H4 (cell line): ENCODE results near the gene PAQR4. TPM values are rescaled to one million over a fixed set of nuclear protein-coding genes. Genes with fewer than 3 reads are reported as not detected.
"Not testable (repeated sequence)": the region's sequence is repeated elsewhere in the genome, so short reads cannot be mapped to it uniquely, and the experiment has no call there.

Source experiments
- DNase-seq: peaks from one replicate; pipeline ENCODE4 v3.0.0-alpha.2; 2015; ENCODE audit warnings: low spot score
- total RNA-seq: library from RNA; depleted of rRNA; stranded (reverse); fragments of >200 nt; shearing (Covaris generic); gene quantifications from 2 replicates; pipeline ENCODE4 v1.2.3, GENCODE V29; 2014; rRNA removed

Gene PAQR4
- 14.4 and 17.9 TPM in 2 replicates for total RNA-seq

DNA sequence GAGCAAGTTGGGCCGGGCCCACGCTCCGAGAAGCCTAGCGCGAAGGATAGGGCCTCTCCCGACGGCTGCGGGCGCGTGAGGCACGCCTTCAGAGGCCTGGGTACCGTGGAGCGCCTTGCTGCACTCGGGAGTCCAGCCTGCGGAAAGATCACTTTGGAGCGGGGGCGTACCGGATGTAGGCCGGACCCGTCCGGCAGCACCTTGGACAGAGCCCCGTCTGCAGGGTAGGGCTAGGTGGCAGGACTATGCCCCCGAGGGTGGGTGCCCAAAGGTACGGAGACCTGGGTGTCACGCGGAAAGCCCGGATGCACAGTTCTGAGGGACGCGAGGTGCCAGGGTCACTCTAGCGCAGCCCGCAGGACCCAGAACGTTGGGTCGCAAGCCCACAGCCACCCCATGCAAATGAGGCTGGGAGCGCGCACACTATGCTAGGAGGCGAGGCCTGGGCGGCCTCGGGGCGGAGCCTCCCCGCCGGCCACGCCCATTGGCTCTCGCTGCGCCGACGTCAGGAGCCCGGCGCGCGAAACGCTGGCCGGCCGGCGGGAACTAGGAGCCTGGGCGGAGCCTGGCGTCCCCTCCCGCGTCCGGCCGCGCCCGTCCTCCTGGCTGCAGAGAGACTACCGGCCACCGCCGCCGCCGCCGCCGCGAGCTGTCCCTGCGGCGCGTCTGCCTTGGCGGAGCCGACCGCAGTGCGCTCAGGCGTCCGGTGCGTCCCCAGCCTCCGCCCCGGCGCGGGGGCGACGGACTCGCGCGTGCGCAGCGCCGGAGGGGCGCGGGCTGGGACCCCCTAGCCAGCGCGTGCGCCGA is at the start of gene PAQR4:
TSS of gene PAQR4 (plus strand) at position 611 of the 807 bp plus-strand sequence. CDS start 327 bp downstream, outside the sequence.
- peak; percentile 69 for DNase-seq

GRCh38 chr16:2919511-2920255 is 49.5 kb upstream of the PAQR4 start:
- DNase-seq, result peak; percentile 45

GRCh38 chr16:2923481-2923880 is 45.7 kb upstream of the PAQR4 start:
- DNase-seq, result no peak

GRCh38 chr16:2924901-2925755 is 44.0 kb upstream of the PAQR4 start:
- no peak for DNase-seq

DNA sequence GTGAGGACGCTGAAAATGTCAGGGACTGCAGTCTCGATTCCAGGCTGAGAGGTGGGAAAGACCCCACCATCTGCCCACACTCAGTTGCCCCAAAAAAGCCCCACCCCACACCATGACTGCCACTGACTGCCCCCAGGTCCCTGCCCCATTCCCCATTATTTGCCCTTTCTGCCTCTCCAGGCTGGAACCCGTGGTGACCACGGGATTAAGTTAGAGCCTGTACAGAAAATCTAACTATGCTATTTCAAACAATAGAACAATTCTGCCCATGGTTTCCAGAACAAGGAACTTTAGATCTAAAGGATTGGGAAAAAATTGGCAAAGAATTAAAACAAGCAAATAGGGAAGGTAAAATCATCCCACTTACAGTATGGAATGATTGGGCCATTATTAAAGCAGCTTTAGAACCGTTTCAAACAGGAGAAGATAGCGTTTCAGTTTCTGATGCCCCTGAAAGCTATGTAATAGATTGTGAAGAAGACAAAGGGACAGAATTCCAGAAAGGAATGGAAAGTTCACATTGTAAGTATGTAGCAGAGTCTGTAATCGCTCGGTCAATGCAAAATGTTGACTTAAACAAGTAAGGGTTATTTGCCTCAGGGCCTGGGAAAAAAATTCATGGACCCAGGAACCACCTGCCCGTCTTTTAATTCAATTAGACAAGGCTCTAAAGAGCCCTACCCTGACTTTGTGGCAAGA is 43.0 kb upstream of the PAQR4 start:
- DNase-seq, result no peak

- no peak for DNase-seq
Measured at GRCh38 chr16:2926650-2926999, 42.5 kb upstream of the PAQR4 start.

GRCh38 chr16:2927010-2927646 is 42.0 kb upstream of the PAQR4 start:
- DNase-seq, result peak; percentile 83

DNA sequence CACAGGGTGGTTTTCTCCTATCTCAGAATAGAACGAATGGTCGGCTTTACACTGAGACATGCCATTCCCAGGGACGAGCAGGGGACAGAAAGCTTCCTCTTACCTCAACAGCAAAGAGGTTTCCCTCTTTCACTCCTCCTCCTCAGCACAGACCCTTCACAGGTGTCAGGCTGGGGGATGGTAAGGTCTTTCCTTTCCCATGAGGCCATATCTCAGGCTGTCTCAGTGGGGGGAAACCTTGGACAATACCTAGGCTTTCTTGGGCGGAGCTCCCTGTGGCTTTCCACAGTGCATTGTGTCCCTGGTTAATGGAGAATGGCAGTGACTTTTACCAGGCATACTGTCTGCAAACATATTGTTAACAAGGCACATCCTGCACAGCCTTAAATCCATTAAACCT is 41.0 kb upstream of the PAQR4 start:
- DNase-seq, result not testable (repeated sequence)

DNA sequence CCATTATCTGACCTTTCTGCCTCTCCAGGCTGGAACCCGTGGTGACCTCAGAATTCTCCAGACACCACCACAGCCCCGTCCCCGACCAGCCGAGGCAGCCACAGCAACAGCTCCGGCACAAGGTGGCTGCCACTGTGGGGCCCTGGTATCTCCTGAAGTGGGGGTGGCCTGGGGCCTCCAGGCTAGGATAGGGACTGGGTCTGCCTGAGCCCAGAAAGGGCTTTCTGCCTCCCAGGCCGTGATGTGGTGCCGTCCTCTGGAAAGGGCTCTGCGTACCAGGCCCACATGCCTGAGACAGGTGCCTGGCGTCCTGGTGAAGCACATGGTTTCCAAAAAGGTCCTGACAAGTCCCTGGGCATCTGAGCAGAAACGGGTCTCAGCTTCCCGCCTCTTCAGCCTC is 40.4 kb upstream of the PAQR4 start:
- no peak for DNase-seq

DNA sequence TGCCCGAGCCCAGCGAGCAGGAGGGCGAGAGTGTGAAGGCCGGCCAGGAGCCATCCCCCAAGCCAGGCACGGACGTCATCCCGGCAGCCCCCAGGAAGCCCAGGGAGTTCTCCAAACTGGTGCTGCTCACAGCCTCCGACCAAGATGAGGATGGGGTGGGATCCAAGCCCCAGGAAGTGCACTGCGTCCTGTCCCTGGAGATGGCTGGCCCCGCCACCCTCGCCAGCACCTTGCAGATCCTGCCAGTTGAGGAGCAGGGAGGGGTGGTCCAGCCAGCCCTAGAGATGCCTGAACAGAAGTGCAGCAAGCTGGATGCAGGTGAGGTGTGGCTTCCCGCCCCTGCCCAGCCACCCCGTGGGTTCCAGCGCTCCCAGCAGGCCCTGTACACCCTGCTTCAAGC is 39.5 kb upstream of the PAQR4 start:
- DNase-seq, result no peak

DNA sequence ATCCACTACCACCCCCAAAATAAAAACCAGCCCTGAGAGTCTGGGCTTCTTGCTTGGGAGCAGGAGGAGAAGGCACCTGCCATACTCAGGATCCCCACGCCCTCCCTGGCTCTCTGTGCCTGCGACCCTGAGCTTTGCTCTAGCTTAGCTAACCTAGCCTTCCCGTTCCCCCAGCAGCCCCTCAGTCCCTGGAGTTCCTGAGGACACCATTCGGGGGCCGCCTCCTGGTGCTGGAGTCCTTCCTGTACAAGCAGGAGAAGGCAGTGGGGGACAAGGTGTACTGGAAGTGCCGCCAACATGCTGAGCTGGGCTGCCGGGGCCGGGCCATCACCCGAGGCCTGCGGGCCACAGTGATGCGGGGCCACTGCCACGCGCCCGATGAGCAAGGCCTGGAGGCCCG is 38.9 kb upstream of the PAQR4 start:
- no peak for DNase-seq

DNA sequence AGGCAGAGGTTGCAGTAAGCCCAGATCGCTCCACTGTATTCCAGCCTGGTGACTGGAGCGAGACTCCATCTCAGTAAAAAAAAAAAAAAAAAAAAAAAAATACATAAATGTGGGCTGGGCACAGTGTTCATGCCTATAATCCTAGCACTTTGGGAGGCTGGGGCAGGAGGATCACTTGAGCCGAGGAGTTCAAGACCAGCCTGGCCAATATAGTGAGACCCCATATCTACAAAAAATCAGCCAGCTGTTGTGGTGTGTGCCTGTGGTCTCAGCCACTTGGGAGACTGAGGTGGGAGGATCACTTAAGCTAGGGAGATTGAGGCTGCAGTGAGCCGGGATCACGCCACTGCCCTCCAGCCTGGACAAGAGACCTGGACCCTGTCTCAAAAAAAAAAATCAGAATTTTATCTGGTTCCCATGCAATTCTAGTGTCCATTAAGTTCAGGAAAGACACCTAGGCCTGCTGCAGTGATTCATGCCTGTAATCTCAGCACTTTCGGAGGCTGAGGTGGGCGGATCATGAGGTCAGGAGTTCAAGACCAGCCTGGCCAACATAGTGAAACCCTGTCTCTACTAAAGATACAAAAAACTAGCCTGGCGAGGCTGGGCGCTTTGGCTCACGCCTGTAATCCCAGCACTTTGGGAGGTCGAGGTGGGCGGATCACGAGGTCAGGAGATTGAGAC is 37.8 kb upstream of the PAQR4 start:
- DNase-seq, result not testable (repeated sequence)

DNA sequence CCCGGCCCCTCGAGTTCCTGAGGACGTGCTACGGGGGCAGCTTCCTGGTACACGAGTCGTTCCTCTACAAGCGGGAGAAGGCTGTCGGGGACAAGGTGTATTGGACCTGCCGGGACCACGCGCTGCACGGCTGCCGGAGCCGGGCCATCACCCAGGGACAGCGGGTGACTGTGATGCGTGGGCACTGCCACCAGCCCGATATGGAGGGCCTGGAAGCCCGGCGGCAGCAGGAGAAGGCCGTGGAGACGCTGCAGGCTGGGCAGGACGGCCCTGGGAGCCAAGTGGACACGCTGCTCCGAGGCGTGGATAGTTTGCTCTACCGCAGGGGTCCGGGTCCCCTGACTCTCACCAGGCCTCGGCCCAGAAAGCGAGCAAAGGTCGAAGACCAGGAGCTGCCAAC is 36.0 kb upstream of the PAQR4 start:
- no peak for DNase-seq

DNA sequence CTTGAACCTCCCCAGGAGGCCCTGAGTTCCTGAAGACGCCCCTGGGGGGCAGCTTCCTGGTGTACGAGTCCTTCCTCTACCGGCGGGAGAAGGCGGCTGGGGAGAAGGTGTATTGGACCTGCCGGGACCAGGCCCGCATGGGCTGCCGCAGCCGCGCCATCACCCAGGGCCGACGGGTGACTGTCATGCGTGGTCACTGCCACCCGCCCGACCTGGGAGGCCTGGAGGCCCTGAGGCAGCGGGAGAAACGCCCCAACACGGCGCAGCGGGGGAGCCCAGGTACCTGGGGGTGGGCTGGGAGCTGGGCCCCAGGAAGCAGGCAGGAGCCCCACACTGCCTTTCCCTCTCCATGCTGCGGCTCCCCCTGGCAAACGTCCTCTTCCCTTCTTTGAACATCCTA is 35.4 kb upstream of the PAQR4 start:
- DNase-seq, result no peak

DNA sequence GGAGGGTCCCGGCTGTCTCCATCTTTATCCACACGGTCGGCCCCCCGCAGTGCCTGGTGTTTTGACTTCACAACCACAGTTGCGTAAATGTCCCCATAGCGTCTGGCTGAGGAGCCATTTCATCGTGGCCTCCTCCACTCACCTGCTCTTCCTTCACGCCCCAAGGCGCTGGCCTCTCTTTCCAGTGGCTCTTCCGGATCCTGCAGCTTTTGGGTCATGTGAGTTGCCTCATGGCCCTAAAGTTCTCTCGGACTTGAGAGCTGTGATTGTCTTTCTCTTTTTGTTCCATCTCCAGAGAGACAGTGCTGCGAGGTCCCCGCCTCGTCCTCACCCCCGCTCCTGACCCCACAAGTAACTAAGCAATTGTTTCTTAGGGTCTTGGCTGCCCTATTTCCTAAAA is 34.7 kb upstream of the PAQR4 start:
- DNase-seq, result no peak

GRCh38 chr16:2936436-2937011 is 32.6 kb upstream of the PAQR4 start:
- DNase-seq, result no peak

DNA sequence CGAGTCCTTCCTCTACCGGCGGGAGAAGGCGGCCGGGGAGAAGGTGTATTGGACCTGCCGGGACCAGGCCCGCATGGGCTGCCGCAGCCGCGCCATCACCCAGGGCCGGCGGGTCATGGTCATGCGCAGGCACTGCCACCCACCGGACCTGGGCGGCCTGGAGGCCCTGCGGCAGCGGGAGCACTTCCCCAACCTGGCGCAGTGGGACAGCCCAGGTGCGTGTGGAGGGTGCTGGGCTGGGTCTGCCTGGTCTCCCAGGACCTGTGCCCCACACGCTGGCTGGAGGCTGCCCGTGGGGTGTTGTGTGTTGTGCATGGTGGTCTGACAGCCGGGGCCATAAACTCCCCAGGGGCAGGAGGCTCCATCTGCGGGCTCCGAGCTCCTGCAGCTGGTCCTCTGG is 32.0 kb upstream of the PAQR4 start:
- no peak for DNase-seq

DNA sequence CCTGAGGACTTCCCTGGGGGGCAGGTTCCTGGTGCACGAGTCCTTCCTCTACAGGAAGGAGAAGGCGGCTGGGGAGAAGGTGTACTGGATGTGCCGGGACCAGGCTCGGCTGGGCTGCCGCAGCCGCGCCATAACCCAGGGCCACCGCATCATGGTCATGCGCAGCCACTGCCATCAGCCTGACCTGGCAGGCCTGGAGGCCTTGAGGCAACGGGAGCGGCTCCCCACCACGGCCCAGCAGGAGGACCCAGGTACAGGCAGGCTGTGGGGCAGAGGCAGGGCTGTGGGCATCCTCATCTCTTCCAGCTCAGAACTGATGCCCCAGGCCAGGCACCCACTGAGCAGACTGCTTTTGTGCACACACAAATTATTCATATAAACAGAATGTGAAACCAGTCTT is 30.9 kb upstream of the PAQR4 start:
- DNase-seq, result no peak

DNA sequence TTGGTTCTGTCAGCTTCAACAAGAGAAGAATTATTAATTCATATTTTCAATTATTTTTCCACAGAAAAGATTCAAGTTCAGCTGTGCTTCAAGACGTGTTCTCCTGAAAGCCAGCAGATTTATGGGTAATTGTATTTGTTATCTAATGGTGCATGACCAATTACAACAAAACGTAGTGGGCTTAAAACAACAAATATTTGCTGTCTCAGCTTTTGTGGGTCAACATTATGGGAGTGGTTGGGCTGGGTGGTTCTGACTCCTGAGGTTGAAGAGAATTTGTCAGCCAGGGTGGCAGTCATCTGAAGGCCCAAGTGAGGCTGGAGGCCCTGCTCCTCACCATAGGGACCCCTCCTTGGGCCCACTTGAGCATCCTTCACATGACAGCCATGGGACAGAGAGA is 29.2 kb upstream of the PAQR4 start:
- no peak for DNase-seq

GRCh38 chr16:2942045-2942444 is 27.1 kb upstream of the PAQR4 start:
- no peak for DNase-seq
